NCI-H446 treated with DMSO at 0.1 percent for 48 hours (cell line): Measurements from ENCODE around the gene SPATA2L.
"Not testable (repeated sequence)": the region's sequence is repeated elsewhere in the genome, so short reads cannot be mapped to it uniquely, and the experiment has no call there.

Source experiments
- DNase-seq: peaks from one replicate; lab custom pipeline; 2025; lab: John Stamatoyannopoulos, UW

The SPATA2L gene

GRCh38 chr16:89689621-89690020 lies 11.9 kb downstream of the SPATA2L start:
- DNase-seq = not testable (repeated sequence)

- DNase-seq = no peak
Measured at GRCh38 chr16:89689142-89689541, 12.4 kb downstream of the SPATA2L start.

- no peak for DNase-seq
Measured at GRCh38 chr16:89688395-89688794, 13.1 kb downstream of the SPATA2L start.

GRCh38 chr16:89687092-89687940 lies 14.2 kb downstream of the SPATA2L start:
- no peak for DNase-seq

- peak; percentile 56 for DNase-seq
Measured at GRCh38 chr16:89686520-89687091, 14.9 kb downstream of the SPATA2L start, which contains the start of gene CDK10. Gene CDK10, plus strand, starts transcription at chr16:89686689. Its CDS starts 22 bp downstream, at chr16:89686711.

- no peak for DNase-seq
Measured at GRCh38 chr16:89685916-89686315, 15.6 kb downstream of the SPATA2L start.

GRCh38 chr16:89678258-89678657 lies 23.2 kb downstream of the SPATA2L start:
- DNase-seq = no peak

- no peak for DNase-seq
Measured at GRCh38 chr16:89672177-89672941, 29.1 kb downstream of the SPATA2L start.

GRCh38 chr16:89671565-89671964 lies 29.9 kb downstream of the SPATA2L start:
- DNase-seq = not testable (repeated sequence)

GRCh38 chr16:89670496-89671431 lies 30.7 kb downstream of the SPATA2L start:
- DNase-seq = no peak

GRCh38 chr16:89669755-89670154 lies 31.8 kb downstream of the SPATA2L start:
- DNase-seq = no peak

- DNase-seq = no peak
Measured at GRCh38 chr16:89668790-89669158, 32.7 kb downstream of the SPATA2L start.

GRCh38 chr16:89667633-89668032 lies 33.9 kb downstream of the SPATA2L start:
- DNase-seq = no peak

- not testable (repeated sequence) for DNase-seq
Measured at GRCh38 chr16:89667000-89667399, 34.5 kb downstream of the SPATA2L start.

GRCh38 chr16:89664238-89664637 lies 37.3 kb downstream of the SPATA2L start:
- DNase-seq = not testable (repeated sequence)

GRCh38 chr16:89661215-89661614 lies 40.3 kb downstream of the SPATA2L start:
- no peak for DNase-seq

- no peak for DNase-seq
Measured at GRCh38 chr16:89660146-89660545, 41.4 kb downstream of the SPATA2L start.

- no peak for DNase-seq
Measured at GRCh38 chr16:89658221-89658879, 43.2 kb downstream of the SPATA2L start.

- DNase-seq = peak; percentile 39
Measured at GRCh38 chr16:89657442-89658220, 43.9 kb downstream of the SPATA2L start, which contains the start of the genes CHMP1A and SPATA33. Gene CHMP1A, minus strand, starts transcription at chr16:89657708. Its CDS starts 120 bp downstream, at chr16:89657588. Gene SPATA33, plus strand, starts transcription at chr16:89657836. Its CDS starts 76 bp downstream, at chr16:89657912.
